Measurements from ENCODE around the gene BATF.

Gene BATF

DNA sequence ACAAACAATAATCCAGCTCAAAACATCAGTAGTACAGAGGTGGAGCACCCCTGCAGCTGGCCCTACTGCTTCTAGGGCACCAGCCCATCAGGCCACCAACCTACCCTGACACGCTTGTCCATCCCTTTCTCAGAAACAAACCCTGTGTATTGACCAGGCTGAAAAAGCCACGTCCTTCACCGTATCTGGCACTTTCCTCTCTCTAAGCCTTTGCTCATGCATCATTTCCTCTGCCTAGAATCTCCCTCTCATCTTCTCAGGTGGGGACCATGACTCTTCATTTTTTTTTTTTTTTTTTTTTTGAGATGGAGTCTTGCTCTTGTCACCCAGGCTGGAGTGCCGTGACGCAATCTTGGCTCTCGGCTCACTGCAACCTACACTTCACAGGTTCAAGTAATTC lies 30.9 kb downstream of the BATF start:
- TF ChIP-seq SIN3A (IDR thresholded peaks at IDR 0.05; ENCODE audit: borderline replicate concordance, insufficient read depth, low read length): no peak
- no peak for TF ChIP-seq POLR2AphosphoS5 (IDR thresholded peaks at IDR 0.05; ENCODE audit: low read depth, low read length)
- TF ChIP-seq, protein P1, sequence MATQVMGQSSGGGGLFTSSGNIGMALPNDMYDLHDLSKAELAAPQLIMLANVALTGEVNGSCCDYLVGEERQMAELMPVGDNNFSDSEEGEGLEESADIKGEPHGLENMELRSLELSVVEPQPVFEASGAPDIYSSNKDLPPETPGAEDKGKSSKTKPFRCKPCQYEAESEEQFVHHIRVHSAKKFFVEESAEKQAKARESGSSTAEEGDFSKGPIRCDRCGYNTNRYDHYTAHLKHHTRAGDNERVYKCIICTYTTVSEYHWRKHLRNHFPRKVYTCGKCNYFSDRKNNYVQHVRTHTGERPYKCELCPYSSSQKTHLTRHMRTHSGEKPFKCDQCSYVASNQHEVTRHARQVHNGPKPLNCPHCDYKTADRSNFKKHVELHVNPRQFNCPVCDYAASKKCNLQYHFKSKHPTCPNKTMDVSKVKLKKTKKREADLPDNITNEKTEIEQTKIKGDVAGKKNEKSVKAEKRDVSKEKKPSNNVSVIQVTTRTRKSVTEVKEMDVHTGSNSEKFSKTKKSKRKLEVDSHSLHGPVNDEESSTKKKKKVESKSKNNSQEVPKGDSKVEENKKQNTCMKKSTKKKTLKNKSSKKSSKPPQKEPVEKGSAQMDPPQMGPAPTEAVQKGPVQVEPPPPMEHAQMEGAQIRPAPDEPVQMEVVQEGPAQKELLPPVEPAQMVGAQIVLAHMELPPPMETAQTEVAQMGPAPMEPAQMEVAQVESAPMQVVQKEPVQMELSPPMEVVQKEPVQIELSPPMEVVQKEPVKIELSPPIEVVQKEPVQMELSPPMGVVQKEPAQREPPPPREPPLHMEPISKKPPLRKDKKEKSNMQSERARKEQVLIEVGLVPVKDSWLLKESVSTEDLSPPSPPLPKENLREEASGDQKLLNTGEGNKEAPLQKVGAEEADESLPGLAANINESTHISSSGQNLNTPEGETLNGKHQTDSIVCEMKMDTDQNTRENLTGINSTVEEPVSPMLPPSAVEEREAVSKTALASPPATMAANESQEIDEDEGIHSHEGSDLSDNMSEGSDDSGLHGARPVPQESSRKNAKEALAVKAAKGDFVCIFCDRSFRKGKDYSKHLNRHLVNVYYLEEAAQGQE (IDR thresholded peaks at IDR 0.05; ENCODE audit: insufficient read depth in 1 of 2, low read depth in 2 of 2, low read length in 2 of 2): no peak
- no peak for TF ChIP-seq TAF1 (IDR thresholded peaks at IDR 0.05; ENCODE audit: borderline replicate concordance, insufficient read depth, low read length)
- TF ChIP-seq FOXP2 (optimal IDR thresholded peaks at IDR 0.05; ENCODE audit: borderline replicate concordance, extremely low read depth, extremely low read length, insufficient read depth): no peak

DNA sequence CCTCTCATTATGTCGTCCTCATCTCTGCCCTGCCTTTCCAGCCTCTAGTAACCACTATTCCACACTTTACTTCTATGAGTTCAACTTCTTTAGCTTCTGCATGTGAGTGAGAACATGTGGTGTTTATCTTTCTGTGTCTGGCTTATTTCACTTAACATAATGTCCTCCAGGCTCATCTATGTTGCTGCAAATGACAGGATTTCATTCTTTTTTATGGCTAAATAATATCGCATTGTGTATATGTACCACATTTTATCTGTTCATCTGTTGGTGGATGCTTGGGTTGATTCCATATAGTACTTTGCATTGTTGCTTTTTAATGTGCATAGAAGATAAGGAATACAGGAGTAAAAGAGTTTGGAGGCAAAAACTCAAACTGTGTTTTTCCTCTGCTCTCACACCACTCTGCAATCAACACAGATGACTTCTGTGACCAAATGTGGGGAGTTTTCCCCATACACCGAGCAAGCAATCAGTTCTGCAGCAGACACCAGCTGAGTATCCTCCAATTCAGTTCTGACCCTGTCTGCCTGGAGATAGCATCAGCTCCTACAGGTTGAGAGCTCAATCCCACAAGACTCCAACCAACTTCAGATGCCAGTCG lies 31.6 kb downstream of the BATF start:
- no peak for TF ChIP-seq FOXP2 (optimal IDR thresholded peaks at IDR 0.05; ENCODE audit: borderline replicate concordance, extremely low read depth, extremely low read length, insufficient read depth)
- no peak for TF ChIP-seq TAF1 (IDR thresholded peaks at IDR 0.05; ENCODE audit: borderline replicate concordance, insufficient read depth, low read length)
- TF ChIP-seq POLR2AphosphoS5 (IDR thresholded peaks at IDR 0.05; ENCODE audit: low read depth, low read length): no peak
- TF ChIP-seq, protein P1 (IDR thresholded peaks at IDR 0.05; ENCODE audit: insufficient read depth in 1 of 2, low read depth in 2 of 2, low read length in 2 of 2): no peak
- TF ChIP-seq SIN3A (IDR thresholded peaks at IDR 0.05; ENCODE audit: borderline replicate concordance, insufficient read depth, low read length): no peak

DNA sequence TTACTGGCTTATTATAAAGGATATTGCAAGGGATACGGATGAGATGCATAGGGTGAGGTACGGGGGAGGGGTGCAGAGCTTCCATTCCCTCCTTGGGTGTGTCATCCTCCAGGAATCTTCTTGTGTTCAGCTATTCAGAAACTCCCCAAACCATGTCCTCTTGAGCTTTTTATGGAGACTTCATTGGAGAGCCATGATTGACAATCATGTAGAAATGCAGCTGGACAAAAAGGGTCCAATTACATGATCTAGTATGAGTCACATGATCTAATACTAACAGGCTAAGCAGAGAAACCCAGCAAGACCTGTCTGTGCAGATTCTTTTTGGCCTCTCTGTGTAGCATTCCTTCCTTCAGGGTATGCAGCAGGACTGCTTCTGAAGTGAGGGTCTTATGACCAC lies 32.2 kb downstream of the BATF start:
- TF ChIP-seq SIN3A (IDR thresholded peaks at IDR 0.05; ENCODE audit: borderline replicate concordance, insufficient read depth, low read length) (no peak), FOXP2 (optimal IDR thresholded peaks at IDR 0.05; ENCODE audit: borderline replicate concordance, extremely low read depth, extremely low read length, insufficient read depth) (no peak), POLR2AphosphoS5 (IDR thresholded peaks at IDR 0.05; ENCODE audit: low read depth, low read length) (no peak), TAF1 (IDR thresholded peaks at IDR 0.05; ENCODE audit: borderline replicate concordance, insufficient read depth, low read length) (no peak)
- TF ChIP-seq, protein P1 (IDR thresholded peaks at IDR 0.05; ENCODE audit: insufficient read depth in 1 of 2, low read depth in 2 of 2, low read length in 2 of 2): no peak

DNA sequence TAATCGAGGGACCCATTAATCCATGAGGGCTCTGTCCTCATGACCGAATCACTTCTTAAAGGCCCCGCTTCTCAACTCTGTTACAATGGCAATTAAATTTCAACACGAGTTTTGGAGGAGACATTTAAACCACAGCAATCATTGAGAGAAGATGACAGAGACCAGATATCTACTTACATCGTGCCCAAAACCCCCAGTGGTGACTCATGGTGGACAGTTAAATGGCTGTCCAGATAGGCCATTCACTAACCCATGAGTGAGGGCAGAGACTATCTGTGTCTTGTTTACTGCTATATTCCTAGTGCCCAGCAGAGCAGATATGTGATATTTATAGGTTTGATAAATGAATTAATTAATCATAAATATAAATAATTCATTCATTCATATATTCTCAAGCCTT lies 36.2 kb downstream of the BATF start:
- TF ChIP-seq FOXP2 (optimal IDR thresholded peaks at IDR 0.05; ENCODE audit: borderline replicate concordance, extremely low read depth, extremely low read length, insufficient read depth) (no peak), SIN3A (IDR thresholded peaks at IDR 0.05; ENCODE audit: borderline replicate concordance, insufficient read depth, low read length) (no peak), POLR2AphosphoS5 (IDR thresholded peaks at IDR 0.05; ENCODE audit: low read depth, low read length) (no peak), TAF1 (IDR thresholded peaks at IDR 0.05; ENCODE audit: borderline replicate concordance, insufficient read depth, low read length) (no peak)
- TF ChIP-seq, protein P1 (IDR thresholded peaks at IDR 0.05; ENCODE audit: insufficient read depth in 1 of 2, low read depth in 2 of 2, low read length in 2 of 2): no peak

Data from PFSK-1 (cell line).